Fibroblast of lung (primary cell): ENCODE results near the gene ZBP1. TPM values are rescaled to one million over a fixed set of nuclear protein-coding genes. Genes with fewer than 3 reads are reported as not detected.

Source experiments
- DNase-seq, 2 donors: peaks; one replicate each; pipeline versions ENCODE4 v3.0.0 to v3.0.0-alpha.2; 2010; ENCODE audit warnings: low read depth in 2 of 2
- H2AFZ ChIP-seq: 2 replicates; pipeline ENCODE4 v1.5.1; 2012; ENCODE audit warnings: low read length, control low read depth, inconsistent platforms
- H3K27ac ChIP-seq: 2 replicates; pipeline ENCODE4 v1.5.1; 2011; ENCODE audit warnings: low read length, control low read depth; ENCODE audit not compliant: insufficient read depth
- H3K27me3 ChIP-seq: 2 replicates; pipeline ENCODE4 v1.5.1; 2011; ENCODE audit warnings: mild to moderate bottlenecking, low read length; ENCODE audit not compliant: control insufficient read depth, insufficient read depth
- H3K36me3 ChIP-seq: 2 replicates; pipeline ENCODE4 v1.5.1; 2011; ENCODE audit warnings: low read length; ENCODE audit not compliant: control insufficient read depth, insufficient read depth
- H3K4me1 ChIP-seq: 2 replicates; pipeline ENCODE4 v1.5.1; 2011; ENCODE audit warnings: low read length; ENCODE audit not compliant: control insufficient read depth, insufficient read depth; ENCODE audit errors: extremely low read depth
- H3K4me2 ChIP-seq: 2 replicates; pipeline ENCODE4 v1.5.1; 2011; ENCODE audit warnings: low read length, control low read depth; ENCODE audit not compliant: insufficient read depth; ENCODE audit errors: extremely low read depth
- H3K4me3 ChIP-seq, 4 experiments: fragments of 200-600 bp in 1 of 4; sonication (generic) in 1 of 4; replicated peaks in 1 of 4; 2 replicates each; pipeline ENCODE4 v1.5.1; 2011 to 2016; ENCODE audit warnings: low read length in 4 of 4, low read depth in 3 of 4, mild to moderate bottlenecking in 3 of 4, control low read depth in 2 of 4, inconsistent platforms in 1 of 4, mixed read lengths in 1 of 4; ENCODE audit not compliant: insufficient read depth in 1 of 4; ENCODE audit errors: control extremely low read depth in 1 of 4
- H3K79me2 ChIP-seq: 2 replicates; pipeline ENCODE4 v1.5.1; 2012; ENCODE audit warnings: mild to moderate bottlenecking, low read length, inconsistent platforms; ENCODE audit not compliant: control insufficient read depth, insufficient read depth
- H3K9ac ChIP-seq: 2 replicates; pipeline ENCODE4 v1.5.1; 2011; ENCODE audit warnings: mild to moderate bottlenecking, low read length, control low read depth; ENCODE audit not compliant: insufficient read depth
- H3K9me3 ChIP-seq: 2 replicates; pipeline ENCODE4 v1.5.1; 2012; ENCODE audit warnings: low read depth, low read length; ENCODE audit not compliant: control insufficient read depth, insufficient read depth
- H4K20me1 ChIP-seq: 2 replicates; pipeline ENCODE4 v1.5.1; 2011; ENCODE audit warnings: low read length; ENCODE audit not compliant: control insufficient read depth, insufficient read depth; ENCODE audit errors: extremely low read depth
- EZH2 ChIP-seq: IDR thresholded peaks from 2 replicates; pipeline ENCODE4 v1.5.1; 2012; ENCODE audit warnings: low read length, control low read depth, mild to moderate bottlenecking; ENCODE audit errors: missing control alignments
- polyA plus RNA-seq, 2 donors: library from polyadenylated mRNA; depleted of rRNA in 1 of 2; stranded (reverse) in 1 of 2; unstranded in 1 of 2; fragments of >200 nt; gene quantifications; 2 replicates each; pipeline ENCODE4 v1.2.1, GENCODE V29; 2011 to 2012; ENCODE audit warnings: missing spikeins in 1 of 2
- total RNA-seq: library from RNA; depleted of rRNA; stranded (reverse); fragments of >200 nt; gene quantifications from 2 replicates; pipeline ENCODE4 v1.2.1, GENCODE V29; 2014
- TF ChIP-seq, protein P1 (sequence below), 2 donors: IDR thresholded peaks in 1 of 2; conservative IDR thresholded peaks in 1 of 2; 1 replicate in 1 of 2; 2 replicates in 1 of 2; pipeline ENCODE4 v1.5.1; 2011 to 2012; ENCODE audit warnings: low read length in 2 of 2, control low read depth in 1 of 2, inconsistent platforms in 1 of 2, low read depth in 1 of 2, mild to moderate bottlenecking in 1 of 2

ZBP1 gene
- total and polyA plus RNA-seq, 2 donors (not counting 1 experiment from before 2014, with no cell fraction given): not detected

DNA sequence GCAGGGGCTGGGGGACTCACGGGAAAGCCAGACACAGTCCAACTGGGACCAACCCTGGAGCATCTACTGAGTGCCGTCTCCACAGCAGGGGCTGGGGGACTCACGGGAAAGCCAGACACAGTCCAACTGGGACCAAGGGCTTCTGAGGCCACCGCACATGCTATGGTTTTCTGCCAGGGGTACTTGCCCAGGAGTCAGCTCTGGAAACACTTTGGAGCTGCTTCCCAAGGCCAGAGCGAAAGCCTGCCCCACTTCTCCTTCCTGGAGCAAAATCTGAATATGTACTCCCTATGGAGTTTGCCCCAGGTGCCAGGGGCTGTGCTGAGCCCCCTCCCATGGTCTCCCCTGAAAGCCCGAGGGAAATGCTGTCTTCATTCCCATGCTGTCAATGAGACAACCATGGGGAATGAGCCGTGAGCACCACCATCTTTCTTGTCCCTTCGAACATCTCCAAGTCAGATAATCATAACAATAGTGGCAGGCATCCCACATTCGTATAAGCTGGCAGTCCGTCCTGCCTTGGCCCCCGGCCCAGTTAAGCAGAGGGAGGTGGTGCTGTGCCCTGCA lies 40.8 kb downstream of the ZBP1 start:
- TF ChIP-seq, protein P1, sequence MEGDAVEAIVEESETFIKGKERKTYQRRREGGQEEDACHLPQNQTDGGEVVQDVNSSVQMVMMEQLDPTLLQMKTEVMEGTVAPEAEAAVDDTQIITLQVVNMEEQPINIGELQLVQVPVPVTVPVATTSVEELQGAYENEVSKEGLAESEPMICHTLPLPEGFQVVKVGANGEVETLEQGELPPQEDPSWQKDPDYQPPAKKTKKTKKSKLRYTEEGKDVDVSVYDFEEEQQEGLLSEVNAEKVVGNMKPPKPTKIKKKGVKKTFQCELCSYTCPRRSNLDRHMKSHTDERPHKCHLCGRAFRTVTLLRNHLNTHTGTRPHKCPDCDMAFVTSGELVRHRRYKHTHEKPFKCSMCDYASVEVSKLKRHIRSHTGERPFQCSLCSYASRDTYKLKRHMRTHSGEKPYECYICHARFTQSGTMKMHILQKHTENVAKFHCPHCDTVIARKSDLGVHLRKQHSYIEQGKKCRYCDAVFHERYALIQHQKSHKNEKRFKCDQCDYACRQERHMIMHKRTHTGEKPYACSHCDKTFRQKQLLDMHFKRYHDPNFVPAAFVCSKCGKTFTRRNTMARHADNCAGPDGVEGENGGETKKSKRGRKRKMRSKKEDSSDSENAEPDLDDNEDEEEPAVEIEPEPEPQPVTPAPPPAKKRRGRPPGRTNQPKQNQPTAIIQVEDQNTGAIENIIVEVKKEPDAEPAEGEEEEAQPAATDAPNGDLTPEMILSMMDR (conservative IDR thresholded peaks at IDR 0.05 in 1 of 2, IDR thresholded peaks at IDR 0.05 in 1 of 2; ENCODE audit: low read depth in 1 of 2, low read length in 2 of 2): no peak
- TF ChIP-seq EZH2: no peak
- H3K4me2 ChIP-seq: no peak overlapping the region
- no peaks in the 10 kb centered on the region for H3K36me3 ChIP-seq
- H3K79me2 ChIP-seq: no peaks in the 10 kb centered on the region
- no peak for DNase-seq
- H3K4me1 ChIP-seq: no peaks in the 10 kb centered on the region
- H4K20me1 ChIP-seq: no peaks in the 10 kb centered on the region
- no peak overlapping the region for H2AFZ ChIP-seq
- H3K27ac ChIP-seq: no peak overlapping the region
- H3K4me3 ChIP-seq: no peak overlapping the region
- H3K27me3 ChIP-seq: no peaks in the 10 kb centered on the region
- H3K9me3 ChIP-seq: no peaks in the 10 kb centered on the region
- no peak overlapping the region for H3K9ac ChIP-seq

DNA sequence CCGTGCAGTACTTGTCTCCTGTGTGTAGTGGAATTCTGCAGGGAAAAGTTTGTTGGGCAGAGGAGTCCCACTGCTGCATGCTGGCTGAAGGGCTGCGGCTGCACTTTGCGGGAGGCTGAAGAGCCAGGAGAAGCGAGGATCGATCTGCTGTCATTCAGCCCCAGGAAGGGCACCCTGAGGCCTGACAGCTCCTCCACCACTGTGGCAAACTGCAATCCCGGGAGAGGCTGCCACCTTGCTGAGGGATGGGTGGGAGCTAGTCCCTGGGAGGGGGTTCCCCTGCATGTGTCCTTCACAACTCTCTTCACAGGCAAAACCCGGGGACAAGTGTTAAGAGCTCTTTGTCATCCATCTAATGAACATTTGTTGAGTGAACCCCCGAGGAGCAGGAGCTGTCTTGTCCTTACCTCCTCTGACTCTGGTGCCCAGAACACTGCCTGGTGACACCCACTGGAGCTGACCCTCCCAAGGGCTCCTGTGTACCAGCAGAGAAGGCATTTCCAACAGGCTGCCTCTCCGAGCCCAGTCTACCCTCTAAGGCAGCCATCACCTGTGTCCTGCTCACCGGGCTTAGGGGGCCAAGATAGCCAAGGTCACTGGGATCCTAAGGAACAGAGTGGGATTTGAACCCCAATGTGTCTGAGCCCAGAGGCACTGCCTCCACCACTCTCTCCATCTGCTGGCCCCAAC lies 41.6 kb downstream of the ZBP1 start:
- Histone ChIP-seq H4K20me1 (no peaks in the 10 kb centered on the region), H3K36me3 (no peaks in the 10 kb centered on the region), H3K27ac (no peak overlapping the region), H3K79me2 (no peaks in the 10 kb centered on the region), H3K4me3 (no peak overlapping the region), H3K4me1 (no peaks in the 10 kb centered on the region), H3K9ac (no peak overlapping the region), H3K27me3 (no peaks in the 10 kb centered on the region), H3K4me2 (no peak overlapping the region), H2AFZ (no peak overlapping the region), H3K9me3 (no peaks in the 10 kb centered on the region)
- no peak for DNase-seq
- no peak for TF ChIP-seq EZH2
- TF ChIP-seq, protein P1 (conservative IDR thresholded peaks at IDR 0.05 in 1 of 2, IDR thresholded peaks at IDR 0.05 in 1 of 2; ENCODE audit: low read depth in 1 of 2, low read length in 2 of 2): no peak

DNA sequence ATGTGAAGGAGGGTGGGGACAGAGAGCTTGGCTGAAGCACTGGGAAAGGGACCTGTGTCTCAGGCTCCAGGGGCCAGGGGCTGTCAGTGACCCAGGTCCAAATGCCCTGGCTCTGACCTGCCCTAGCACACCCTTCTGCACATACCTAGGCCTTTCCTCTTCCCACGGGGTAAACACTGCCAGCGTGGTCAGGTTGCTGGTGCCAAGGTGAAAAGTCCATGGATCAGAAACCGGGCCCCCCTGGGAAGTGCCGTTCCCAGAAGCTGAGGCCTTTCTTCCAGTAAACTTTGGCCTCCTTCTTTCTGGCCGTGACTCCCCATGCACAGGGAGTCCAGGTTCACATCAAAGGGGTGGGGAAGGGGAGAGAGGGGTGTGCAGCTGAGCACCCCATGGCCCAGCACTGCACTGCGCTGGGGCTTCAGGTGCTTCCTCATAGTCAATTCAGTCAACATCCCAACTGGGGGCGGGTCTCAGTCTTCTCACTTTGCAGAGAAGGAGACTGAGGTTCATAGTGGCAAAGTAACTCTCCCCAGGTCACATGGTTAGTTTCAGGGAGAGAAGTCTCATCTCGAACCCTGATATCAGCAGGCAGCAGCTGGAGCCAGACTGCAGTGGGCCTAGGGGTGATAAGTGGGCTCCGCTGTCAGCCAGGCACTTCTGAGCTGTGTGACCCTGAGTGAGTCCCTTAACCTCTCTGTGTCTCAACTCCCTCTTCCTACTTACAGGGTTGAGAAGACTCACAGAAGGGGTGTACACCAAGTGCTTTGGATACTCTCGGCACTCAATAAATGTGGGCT lies 42.3 kb downstream of the ZBP1 start:
- TF ChIP-seq, protein P1 (conservative IDR thresholded peaks at IDR 0.05 in 1 of 2, IDR thresholded peaks at IDR 0.05 in 1 of 2; ENCODE audit: low read depth in 1 of 2, low read length in 2 of 2): no peak
- TF ChIP-seq EZH2: no peak
- Histone ChIP-seq H3K27me3 (no peaks in the 10 kb centered on the region), H3K79me2 (no peaks in the 10 kb centered on the region)

More for the DNA sequence above, 42.3 kb downstream of the ZBP1 start:
- H3K9me3 ChIP-seq: no peaks in the 10 kb centered on the region
- H3K27ac ChIP-seq: no peak overlapping the region
- no peaks in the 10 kb centered on the region for H3K4me1 ChIP-seq
- DNase-seq: no peak
- H4K20me1 ChIP-seq: no peaks in the 10 kb centered on the region
- no peaks in the 10 kb centered on the region for H3K36me3 ChIP-seq
- H3K9ac ChIP-seq: no peak overlapping the region
- H2AFZ ChIP-seq: no peak overlapping the region
- H3K4me2 ChIP-seq: no peak overlapping the region
- H3K4me3 ChIP-seq: no peak overlapping the region
